NCI-H748 (cell line): ENCODE data around the gene ATP1A3.
"Not testable (repeated sequence)": the region's sequence is repeated elsewhere in the genome, so short reads cannot be mapped to it uniquely, and the experiment has no call there.

Source experiments
- DNase-seq: peaks from one replicate; lab custom pipeline; 2025; ENCODE audit not compliant: unreplicated experiment; lab: John Stamatoyannopoulos, UW

ATP1A3 gene

GRCh38 chr19:41993612-41994483, at the start of gene ATP1A3:
Gene ATP1A3, minus strand, starts transcription at chr19:41994230. Its CDS starts 154 bp downstream, at chr19:41994076.
- DNase-seq, result peak; percentile 88

GRCh38 chr19:42042455-42043170, 48.6 kb upstream of the ATP1A3 start:
- DNase-seq, result no peak

- DNase-seq, result not testable (repeated sequence)
Observed at GRCh38 chr19:42040491-42040890, 46.5 kb upstream of the ATP1A3 start.

- no peak for DNase-seq
Observed at GRCh38 chr19:42040031-42040430, 46.0 kb upstream of the ATP1A3 start.

GRCh38 chr19:42038666-42039065, 44.6 kb upstream of the ATP1A3 start:
- DNase-seq, result no peak

GRCh38 chr19:42037649-42038048, 43.6 kb upstream of the ATP1A3 start:
- DNase-seq, result no peak

GRCh38 chr19:42034640-42035391, 40.8 kb upstream of the ATP1A3 start:
- peak; percentile 78 for DNase-seq

GRCh38 chr19:42033413-42033812, 39.4 kb upstream of the ATP1A3 start:
- DNase-seq, result no peak

GRCh38 chr19:42032431-42032830, 38.4 kb upstream of the ATP1A3 start:
- DNase-seq, result peak; percentile 100

- no peak for DNase-seq
Observed at GRCh38 chr19:42030645-42031440, 36.8 kb upstream of the ATP1A3 start.

GRCh38 chr19:42028304-42029216, 34.5 kb upstream of the ATP1A3 start:
- DNase-seq, result peak; percentile 60

- DNase-seq, result no peak
Observed at GRCh38 chr19:42024622-42025111, 30.6 kb upstream of the ATP1A3 start.

GRCh38 chr19:42023943-42024260, 29.9 kb upstream of the ATP1A3 start:
- no peak for DNase-seq

- peak; percentile 68 for DNase-seq
Observed at GRCh38 chr19:42023121-42023942, 29.3 kb upstream of the ATP1A3 start.

- no peak for DNase-seq
Observed at GRCh38 chr19:42022616-42023015, 28.6 kb upstream of the ATP1A3 start.

- DNase-seq, result no peak
Observed at GRCh38 chr19:42021185-42021584, 27.2 kb upstream of the ATP1A3 start.

GRCh38 chr19:42018503-42019193, 24.6 kb upstream of the ATP1A3 start:
- no peak for DNase-seq

- DNase-seq, result no peak
Observed at GRCh38 chr19:42017040-42017439, 23.0 kb upstream of the ATP1A3 start.
